Common myeloid progenitor, CD34-positive (primary cell): ENCODE data around the gene RTN4RL1.

ENCODE experiments used
- CTCF ChIA-PET: fragments of 350-600 bp; sonication (Branson Sonifier 250); formaldehyde crosslinking; loops from one replicate; lab custom pipeline; 2021; ENCODE audit warnings: antibody characterized with exemption; lab: Charles Lee
- POLR2A ChIA-PET: fragments of 350-600 bp; sonication (Branson Sonifier 250); formaldehyde crosslinking; loops from one replicate; lab custom pipeline; 2021; ENCODE audit warnings: antibody characterized with exemption; lab: Charles Lee
- DNase-seq, 3 donors: peaks; one replicate each; pipeline versions ENCODE4 v3.0.0 to v3.0.0-alpha.2; 2013
- H3K27ac ChIP-seq, 2 experiments: 1 replicate in 1 of 2; 2 replicates in 1 of 2; pipeline ENCODE4 v1.7.0; 2013; ENCODE audit warnings: inconsistent platforms in 2 of 2, low read length in 2 of 2, mild to moderate bottlenecking in 2 of 2, low read depth in 1 of 2, moderate library complexity in 1 of 2; ENCODE audit not compliant: severe bottlenecking in 2 of 2, insufficient read depth in 1 of 2, poor library complexity in 1 of 2
- H3K27me3 ChIP-seq, 5 experiments: replicated peaks in 2 of 5; 1 replicate in 3 of 5; 2 replicates in 2 of 5; pipeline versions ENCODE4 v1.6.1 to v1.7.0; 2013; ENCODE audit warnings: low read length in 4 of 5, mild to moderate bottlenecking in 2 of 5, moderate library complexity in 2 of 5, inconsistent platforms in 1 of 5; ENCODE audit not compliant: insufficient read depth in 5 of 5, control insufficient read depth in 4 of 5
- H3K36me3 ChIP-seq, 4 experiments: 1 replicate in 2 of 4; 2 replicates in 2 of 4; pipeline versions ENCODE4 v1.6.1 to v1.7.0; 2013; ENCODE audit warnings: low read length in 3 of 4, control low read depth in 1 of 4, mild to moderate bottlenecking in 1 of 4; ENCODE audit not compliant: control insufficient read depth in 4 of 4, insufficient read depth in 4 of 4
- H3K4me1 ChIP-seq, 4 experiments: 1 replicate in 3 of 4; 2 replicates in 1 of 4; pipeline versions ENCODE4 v1.6.1 to v1.7.1; 2013; ENCODE audit warnings: low read length in 3 of 4, mild to moderate bottlenecking in 3 of 4, control low read depth in 1 of 4, inconsistent platforms in 1 of 4, moderate library complexity in 1 of 4; ENCODE audit not compliant: control insufficient read depth in 4 of 4, insufficient read depth in 4 of 4; ENCODE audit errors: control extremely low read depth in 1 of 4
- H3K4me3 ChIP-seq, 7 experiments: 1 replicate in 4 of 7; 2 replicates in 3 of 7; pipeline versions ENCODE4 v1.5.1 to v1.7.0; 2013; ENCODE audit warnings: mild to moderate bottlenecking in 7 of 7, low read length in 6 of 7, moderate library complexity in 6 of 7, inconsistent platforms in 2 of 7, low read depth in 2 of 7, control low read depth in 1 of 7; ENCODE audit not compliant: insufficient read depth in 4 of 7, control insufficient read depth in 1 of 7; ENCODE audit errors: extremely low read depth in 1 of 7
- H3K9me3 ChIP-seq, 5 experiments: 1 replicate in 4 of 5; 2 replicates in 1 of 5; pipeline versions ENCODE4 v1.6.1 to v1.7.1; 2013; ENCODE audit warnings: low read length in 4 of 5, mild to moderate bottlenecking in 2 of 5, inconsistent platforms in 1 of 5, low read depth in 1 of 5, moderate library complexity in 1 of 5; ENCODE audit not compliant: control insufficient read depth in 4 of 5, insufficient read depth in 2 of 5; ENCODE audit errors: control extremely low read depth in 1 of 5
- WGBS: methylation state at CpG from one replicate; pipeline ENCODE4 v1.1.5; 2013; ENCODE audit not compliant: insufficient coverage; 5-methylcytosine and 5-hydroxymethylcytosine counted together

RTN4RL1 gene

DNA sequence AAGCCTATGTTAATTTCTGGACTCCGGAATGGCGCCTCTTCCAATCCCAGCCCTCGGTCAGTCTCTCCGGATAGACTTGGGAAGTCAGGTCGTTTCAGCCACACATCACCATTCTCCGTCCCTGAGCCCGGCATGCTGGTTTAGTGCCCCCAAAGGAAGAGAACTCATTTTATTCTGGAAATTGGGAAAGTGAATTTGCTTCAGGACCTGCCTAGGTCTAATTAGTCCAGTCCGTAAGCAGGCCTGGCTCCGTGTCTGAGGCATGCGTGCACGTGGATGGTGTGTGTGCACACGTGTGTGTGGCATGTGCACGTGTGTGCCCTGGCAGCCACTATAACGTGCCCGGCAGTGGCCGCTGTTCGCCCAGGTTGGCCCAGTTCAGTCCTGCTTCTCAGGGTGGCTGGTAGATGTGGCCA lies 117.9 kb downstream of the RTN4RL1 start:
- ChIA-PET POLR2A (no interaction called here), CTCF (no interaction called here)
- WGBS, result 77% methylated on average over 10 of the region's 17 CpGs
- DNase-seq, result no peak
- peaks cover 6 to 15% (median 10%) of the 10 kb centered on the region in 4 experiments for H3K4me1 ChIP-seq
- H3K4me3 ChIP-seq, result no peak overlapping the region
- H3K9me3 ChIP-seq, result no peaks in the 10 kb centered on the region
- H3K27me3 ChIP-seq, result peaks cover 4 to 74% (median 35%) of the 10 kb centered on the region in 5 experiments
- no peaks in the 10 kb centered on the region for H3K36me3 ChIP-seq
- no peak overlapping the region for H3K27ac ChIP-seq

DNA sequence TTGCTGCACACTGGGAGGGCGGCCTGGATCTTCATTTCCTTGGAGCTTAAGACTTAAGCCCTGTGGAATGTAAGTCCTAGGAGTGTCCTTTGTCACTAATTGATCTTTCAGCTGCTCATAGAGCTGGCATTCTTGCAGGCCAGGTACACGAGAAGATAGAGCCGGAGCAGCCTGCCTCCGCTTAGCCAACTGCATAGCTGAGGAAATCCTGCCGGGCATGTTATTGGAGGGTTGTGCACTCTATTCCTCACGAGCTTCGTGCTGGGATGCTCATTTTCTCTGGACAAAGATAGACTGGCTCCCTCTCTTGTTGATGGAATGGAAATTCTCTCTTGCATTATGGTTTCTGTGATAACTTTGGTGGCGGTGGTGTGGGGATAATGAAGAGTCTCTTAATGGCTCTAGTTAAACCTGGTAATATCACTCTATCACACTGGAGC lies 118.5 kb downstream of the RTN4RL1 start:
- WGBS, result 89% methylated on average over 8 of the region's 8 CpGs
- no peak for DNase-seq
- no peak overlapping the region for H3K4me3 ChIP-seq
- no peak overlapping the region for H3K27ac ChIP-seq
- H3K36me3 ChIP-seq, result no peaks in the 10 kb centered on the region
- peaks cover 4 to 74% (median 32%) of the 10 kb centered on the region in 5 experiments for H3K27me3 ChIP-seq
- POLR2A ChIA-PET, result no interaction called here
- H3K9me3 ChIP-seq, result no peaks in the 10 kb centered on the region
- H3K4me1 ChIP-seq, result peaks cover 6 to 15% (median 10%) of the 10 kb centered on the region in 4 experiments
- CTCF ChIA-PET, result interaction anchor here (0.7 to 3.6 kb wide), 3 partner anchors 10 to 121 kb away, joined by 3 to 10 read pairs (median 4); no protein-coding TSS in a partner anchor

DNA sequence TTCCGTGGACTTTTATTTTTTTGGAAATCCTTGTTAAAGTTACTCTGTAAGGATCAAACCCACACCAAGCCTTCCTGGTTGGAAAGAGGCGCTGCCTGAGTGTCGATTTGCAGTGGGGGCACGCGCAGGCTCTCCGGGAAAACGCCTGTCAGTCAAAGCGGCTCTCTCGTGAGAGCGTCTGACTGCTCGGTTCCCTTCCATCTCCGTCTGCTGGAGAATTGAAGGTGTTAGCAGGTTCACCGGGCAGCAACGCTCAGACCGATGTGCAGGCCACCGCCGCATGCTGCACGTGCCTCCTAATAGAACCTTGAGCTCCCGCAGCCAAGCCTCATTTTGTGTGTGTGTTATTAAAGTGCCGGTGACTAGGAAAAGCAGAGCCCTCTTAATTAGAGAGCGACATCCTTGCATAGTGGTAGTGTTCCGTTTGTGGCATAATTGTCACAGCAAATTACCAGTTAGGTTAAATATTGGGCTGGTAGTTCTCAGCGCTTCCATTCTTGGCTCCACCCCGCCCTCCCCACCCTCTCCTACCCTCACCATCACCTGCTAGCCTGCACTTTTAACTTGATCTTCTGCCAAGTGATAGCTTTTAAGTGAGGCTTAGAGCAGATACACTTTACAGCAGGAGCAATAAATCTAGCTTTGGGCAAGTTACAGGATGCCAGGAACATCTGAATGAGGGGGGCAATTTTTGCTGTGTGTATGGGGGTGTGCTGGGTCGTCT lies 119.8 kb downstream of the RTN4RL1 start:
- Histone ChIP-seq H3K27ac (no peak overlapping the region), H3K36me3 (no peaks in the 10 kb centered on the region), H3K27me3 (peaks cover 4 to 68% (median 26%) of the 10 kb centered on the region in 5 experiments), H3K9me3 (no peaks in the 10 kb centered on the region), H3K4me3 (no peak overlapping the region), H3K4me1 (peaks cover 6 to 15% (median 10%) of the 10 kb centered on the region in 4 experiments)
- DNase-seq, result peak in 2 of 3 donors; percentile 14 to 42
- ChIA-PET CTCF (interaction anchor here (0.7 to 3.6 kb wide), 4 partner anchors 13 to 123 kb away, joined by 3 to 10 read pairs (median 5); no protein-coding TSS in a partner anchor), POLR2A (no interaction called here)
- WGBS, result 13% methylated on average over 19 of the region's 25 CpGs

DNA sequence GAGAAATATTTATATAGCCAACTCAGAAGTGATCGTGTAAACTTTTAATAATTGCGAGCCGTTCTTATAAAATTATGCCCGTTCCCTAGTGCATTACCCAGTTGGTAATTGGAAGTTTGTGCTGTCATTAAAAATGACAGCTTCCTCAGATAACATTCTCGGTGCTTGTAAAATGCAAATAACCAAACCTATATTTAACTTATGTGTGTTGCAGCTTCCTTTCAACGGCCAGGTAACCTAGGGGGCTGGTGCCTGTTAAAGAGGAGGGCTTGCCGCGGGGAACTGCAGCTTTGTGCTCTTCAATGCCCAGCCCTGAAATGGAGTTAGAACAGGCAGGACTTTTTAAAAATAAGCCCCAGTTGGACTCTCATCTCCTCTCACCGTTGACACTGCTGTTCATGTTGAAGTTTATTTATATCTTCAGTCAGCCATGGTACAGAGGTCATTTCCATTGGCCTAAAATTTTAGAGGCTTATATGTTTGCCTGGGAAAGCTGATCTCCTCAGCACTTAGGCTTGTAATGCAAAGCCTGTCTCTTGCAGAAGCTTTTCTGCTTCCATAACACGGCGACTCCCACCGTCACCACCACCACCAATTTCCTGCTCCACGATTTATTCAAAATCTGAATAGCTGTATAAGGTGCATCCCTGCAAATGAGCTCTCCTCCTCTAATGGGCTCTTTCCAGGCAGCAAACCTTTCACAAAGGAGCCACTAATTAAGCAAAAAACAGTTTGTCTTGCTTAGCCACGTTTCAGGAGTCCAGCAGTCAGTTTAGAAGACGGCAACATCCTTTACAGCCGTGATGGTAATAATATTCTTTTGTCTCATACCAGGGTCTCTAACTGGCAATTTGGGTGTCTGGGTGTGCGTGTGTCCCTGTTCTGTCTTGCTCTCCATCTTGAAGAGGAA lies 120.6 kb downstream of the RTN4RL1 start:
- 81% methylated on average over 11 of the region's 17 CpGs for WGBS
- Histone ChIP-seq H3K9me3 (no peaks in the 10 kb centered on the region), H3K27me3 (peaks cover 4 to 60% (median 24%) of the 10 kb centered on the region in 5 experiments), H3K4me1 (peaks cover 6 to 15% (median 10%) of the 10 kb centered on the region in 4 experiments), H3K27ac (no peak overlapping the region), H3K4me3 (no peak overlapping the region), H3K36me3 (no peaks in the 10 kb centered on the region)
- CTCF ChIA-PET, result interaction anchor here (1.6 to 3.6 kb wide), 2 partner anchors 12 to 124 kb away, joined by 6 to 10 read pairs; no protein-coding TSS in a partner anchor
- DNase-seq, result no peak
- POLR2A ChIA-PET, result no interaction called here

DNA sequence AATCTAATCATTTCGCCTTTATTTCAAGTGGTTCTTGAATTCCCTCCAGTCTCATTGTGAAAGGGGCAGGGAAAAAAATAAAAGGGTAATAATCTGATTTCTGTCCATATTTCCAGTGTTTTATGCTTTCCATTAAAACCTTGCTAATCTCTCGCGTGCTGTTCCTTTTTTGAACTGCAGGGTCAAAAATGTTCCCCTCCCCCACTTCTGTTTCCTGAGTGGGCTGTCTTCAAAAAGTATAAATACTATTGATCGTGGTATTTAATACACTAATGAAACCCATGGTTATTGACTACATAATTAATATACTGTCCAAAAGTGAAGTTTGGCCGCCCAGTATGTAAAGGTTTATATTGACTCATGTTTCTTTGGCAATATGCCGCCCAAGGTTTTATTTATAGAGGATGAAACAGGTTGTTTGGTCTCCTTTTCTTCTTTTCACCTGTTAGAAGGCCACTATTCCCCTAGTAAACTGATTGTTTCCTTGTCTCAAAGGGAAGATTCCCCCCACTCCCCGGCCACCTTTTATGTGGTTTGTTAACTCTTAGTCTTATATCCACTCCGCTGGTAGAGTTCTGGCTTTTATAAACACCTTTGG lies 125.6 kb downstream of the RTN4RL1 start:
- H3K9me3 ChIP-seq, result no peaks in the 10 kb centered on the region
- peaks cover 12 to 43% (median 37%) of the 10 kb centered on the region in 4 experiments for H3K36me3 ChIP-seq
- peak; percentile 18 to 41 (median 41) for DNase-seq
- H3K4me3 ChIP-seq, result no peak overlapping the region
- no CpG with 5 or more reads among the region's 8 CpGs for WGBS
- ChIA-PET POLR2A (no interaction called here), CTCF (interaction anchor here (0.9 kb wide), 1 partner anchor 9 kb away, joined by 3 read pairs; no protein-coding TSS in a partner anchor)
- H3K27me3 ChIP-seq, result peaks cover 0 to 12% (median 2%) of the 10 kb centered on the region in 5 experiments
- H3K4me1 ChIP-seq, result no peaks in the 10 kb centered on the region
- no peak overlapping the region for H3K27ac ChIP-seq

DNA sequence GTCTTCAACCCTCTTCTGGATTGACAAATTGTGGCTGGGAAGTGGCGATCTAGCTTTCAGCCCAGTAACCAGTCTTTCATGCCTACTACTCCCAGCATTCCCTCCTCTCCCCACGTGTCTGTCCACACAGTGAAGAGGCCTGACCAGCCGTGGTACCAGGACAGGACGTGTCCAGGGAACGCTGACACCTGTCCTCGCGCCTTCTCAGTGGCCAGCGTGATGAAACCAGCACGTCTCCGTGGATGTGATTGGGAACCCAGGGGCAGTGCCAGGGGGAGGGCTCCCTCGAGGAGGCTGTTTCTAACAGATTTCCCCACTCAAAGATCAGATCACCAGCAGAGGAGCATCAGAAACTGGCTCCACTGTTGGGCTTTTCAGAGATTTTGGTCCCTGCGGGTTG lies 126.3 kb downstream of the RTN4RL1 start:
- CTCF ChIA-PET, result interaction anchor here (1.0 kb wide), 1 partner anchor 16 kb away, joined by 3 read pairs; no protein-coding TSS in a partner anchor
- H3K27me3 ChIP-seq, result peaks cover 0 to 6% (median 0%) of the 10 kb centered on the region in 5 experiments
- H3K27ac ChIP-seq, result no peak overlapping the region
- no peak for DNase-seq
- no peaks in the 10 kb centered on the region for H3K4me1 ChIP-seq
- WGBS, result 96% methylated on average over 12 of the region's 12 CpGs
- H3K36me3 ChIP-seq, result peaks cover 13 to 46% (median 40%) of the 10 kb centered on the region in 4 experiments
- no peak overlapping the region for H3K4me3 ChIP-seq
- POLR2A ChIA-PET, result no interaction called here
- no peaks in the 10 kb centered on the region for H3K9me3 ChIP-seq
